GM21360 (cell line): ENCODE measurements around the gene MSL3B.

Source experiments
- ATAC-seq: cut with Tn5 transposase; IDR thresholded peaks from one replicate; pipeline ENCODE4 v1.9.1; 2021; ENCODE audit warnings: mild to moderate bottlenecking, moderate library complexity; ENCODE audit not compliant: unreplicated experiment

MSL3B gene

GRCh38 chr2:233835230-233836186 lies 32.7 kb downstream of the MSL3B start:
- ATAC-seq = no peak

GRCh38 chr2:233833345-233833744 lies 34.8 kb downstream of the MSL3B start:
- ATAC-seq = no peak

- no peak for ATAC-seq
Measured at GRCh38 chr2:233832869-233833311, 35.3 kb downstream of the MSL3B start.

- ATAC-seq = no peak
Measured at GRCh38 chr2:233832414-233832813, 35.8 kb downstream of the MSL3B start.

GRCh38 chr2:233831861-233832260 lies 36.3 kb downstream of the MSL3B start:
- no peak for ATAC-seq

- no peak for ATAC-seq
Measured at GRCh38 chr2:233831011-233831721, 37.0 kb downstream of the MSL3B start.

GRCh38 chr2:233830111-233830802 lies 37.9 kb downstream of the MSL3B start:
- ATAC-seq = no peak

GRCh38 chr2:233829193-233830110 lies 38.7 kb downstream of the MSL3B start:
- ATAC-seq = no peak

- ATAC-seq = no peak
Measured at GRCh38 chr2:233828546-233829192, 39.5 kb downstream of the MSL3B start.

- no peak for ATAC-seq
Measured at GRCh38 chr2:233824373-233824772, 43.8 kb downstream of the MSL3B start.

- no peak for ATAC-seq
Measured at GRCh38 chr2:233823731-233824121, 44.5 kb downstream of the MSL3B start.

GRCh38 chr2:233822781-233823730 lies 45.1 kb downstream of the MSL3B start:
- no peak for ATAC-seq

GRCh38 chr2:233822101-233822771 lies 46.0 kb downstream of the MSL3B start:
- ATAC-seq = no peak

- ATAC-seq = no peak
Measured at GRCh38 chr2:233821709-233822100, 46.5 kb downstream of the MSL3B start.

- no peak for ATAC-seq
Measured at GRCh38 chr2:233821196-233821595, 47.0 kb downstream of the MSL3B start.

- ATAC-seq = no peak
Measured at GRCh38 chr2:233820774-233821105, 47.4 kb downstream of the MSL3B start.

GRCh38 chr2:233819884-233820773 lies 48.1 kb downstream of the MSL3B start:
- no peak for ATAC-seq
